B cell (primary cell): Measurements from ENCODE around the gene CHCHD6. TPM values are rescaled to one million over a fixed set of nuclear protein-coding genes. Genes with fewer than 3 reads are reported as not detected.

Experiments
- ATAC-seq: fragments of 200-7000 bp; cut with Tn5 transposase; one replicate; pipeline ENCODE4 v1.10.0; 2021; ENCODE audit warnings: low read depth, mild to moderate bottlenecking, moderate number of reproducible peaks, moderate library complexity
- CTCF ChIA-PET: fragments of 350-600 bp; sonication (Branson Sonifier 250); formaldehyde crosslinking; loops from one replicate; lab custom pipeline; 2021; ENCODE audit warnings: antibody characterized with exemption, inconsistent platforms; lab: Charles Lee
- POLR2A ChIA-PET: fragments of 350-600 bp; sonication (Branson Sonifier 250); formaldehyde crosslinking; loops from one replicate; lab custom pipeline; 2021; ENCODE audit warnings: antibody characterized with exemption; lab: Charles Lee
- DNase-seq: peaks from one replicate; pipeline ENCODE4 v3.0.0; 2013
- H2AFZ ChIP-seq: 2 replicates; pipeline ENCODE4 v1.6.1; 2012; ENCODE audit warnings: mild to moderate bottlenecking, low read depth, low read length; ENCODE audit not compliant: insufficient read depth, poor library complexity, severe bottlenecking
- H3K27ac ChIP-seq, 2 donors: 1 replicate in 1 of 2; 2 replicates in 1 of 2; pipeline ENCODE4 v1.5.1; 2012 to 2013; ENCODE audit warnings: low read length in 2 of 2, mild to moderate bottlenecking in 2 of 2, moderate library complexity in 1 of 2
- H3K27me3 ChIP-seq, 4 experiments: fragments of 200-600 bp in 1 of 4; sonication (generic) in 1 of 4; replicated peaks in 1 of 4; 1 replicate in 2 of 4; 2 replicates in 2 of 4; pipeline versions ENCODE4 v1.6.1 to v1.7.0; 2013 to 2016; ENCODE audit warnings: low read length in 3 of 4, mild to moderate bottlenecking in 2 of 4, mixed read lengths in 1 of 4, moderate library complexity in 1 of 4; ENCODE audit not compliant: insufficient read depth in 4 of 4, control insufficient read depth in 3 of 4; ENCODE audit errors: control extremely low read depth in 1 of 4
- H3K36me3 ChIP-seq, 2 experiments: replicated peaks in 1 of 2; 1 replicate in 1 of 2; 2 replicates in 1 of 2; pipeline versions ENCODE4 v1.6.1 to v1.7.1; 2013; ENCODE audit warnings: low read length in 1 of 2; ENCODE audit not compliant: insufficient read depth in 2 of 2, control insufficient read depth in 1 of 2; ENCODE audit errors: control extremely low read depth in 1 of 2, extremely low read depth in 1 of 2
- H3K4me1 ChIP-seq, 2 donors: fragments of 200-600 bp in 1 of 2; sonication (generic) in 1 of 2; 1 replicate in 1 of 2; 2 replicates in 1 of 2; pipeline versions ENCODE4 v1.5.1 to v1.6.1; 2013 to 2017; ENCODE audit warnings: low read length in 2 of 2; ENCODE audit not compliant: control insufficient read depth in 2 of 2, insufficient read depth in 2 of 2
- H3K4me2 ChIP-seq: replicated peaks from 2 replicates; pipeline ENCODE3; 2012; ENCODE audit warnings: mild to moderate bottlenecking, low read depth, low read length; ENCODE audit not compliant: poor library complexity, severe bottlenecking
- H3K4me3 ChIP-seq, 5 experiments: fragments of 200-600 bp in 1 of 5; sonication (generic) in 1 of 5; 1 replicate in 3 of 5; 2 replicates in 2 of 5; pipeline versions ENCODE4 v1.5.1 to v1.7.0; 2011 to 2016; ENCODE audit warnings: low read length in 4 of 5, mild to moderate bottlenecking in 4 of 5, low read depth in 2 of 5, control low read depth in 1 of 5, moderate library complexity in 1 of 5; ENCODE audit not compliant: insufficient read depth in 1 of 5; ENCODE audit errors: control extremely low read depth in 1 of 5, extremely low read depth in 1 of 5
- H3K79me2 ChIP-seq: fragments of 200-600 bp; sonication (generic); one replicate; pipeline ENCODE4 v1.6.0; 2016; ENCODE audit warnings: low read length; ENCODE audit not compliant: control insufficient read depth, insufficient read depth
- H3K9ac ChIP-seq: fragments of 200-600 bp; sonication (generic); 2 replicates; pipeline ENCODE4 v1.6.1; 2017; ENCODE audit warnings: mild to moderate bottlenecking, low read length, moderate library complexity
- H3K9me3 ChIP-seq, 3 donors: one replicate each; pipeline versions ENCODE4 v1.6.1 to v1.7.1; 2013; ENCODE audit warnings: low read length in 2 of 3; ENCODE audit not compliant: control insufficient read depth in 2 of 3, insufficient read depth in 1 of 3; ENCODE audit errors: control extremely low read depth in 1 of 3
- H4K20me1 ChIP-seq: 2 replicates; pipeline ENCODE4 v1.6.0; 2012; ENCODE audit warnings: mild to moderate bottlenecking, low read length; ENCODE audit not compliant: insufficient read depth, control insufficient read depth, poor library complexity, severe bottlenecking
- H3K27ac Mint-ChIP-seq: one replicate; pipeline ENCODE4 v1.8.0; 2021; ENCODE audit warnings: mixed read lengths
- H3K27me3 Mint-ChIP-seq: one replicate; pipeline ENCODE4 v1.8.0; 2021; ENCODE audit warnings: mixed read lengths
- H3K4me1 Mint-ChIP-seq: one replicate; pipeline ENCODE4 v1.8.0; 2021; ENCODE audit warnings: mixed read lengths
- H3K4me3 Mint-ChIP-seq: one replicate; pipeline ENCODE4 v1.8.0; 2021; ENCODE audit warnings: mixed read lengths
- H3K9me3 Mint-ChIP-seq: one replicate; pipeline ENCODE4 v1.8.0; 2022; ENCODE audit warnings: mixed read lengths; ENCODE audit not compliant: insufficient read depth
- CTCF ChIP-seq: fragments of 200-600 bp; IDR thresholded peaks from one replicate; pipeline ENCODE4 v1.8.0; 2022; ENCODE audit warnings: antibody characterized with exemption, mild to moderate bottlenecking
- EZH2 ChIP-seq: IDR thresholded peaks from 2 replicates; pipeline ENCODE4 v1.6.1; 2012; ENCODE audit warnings: borderline replicate concordance, low read depth, mild to moderate bottlenecking, moderate library complexity, low read length; ENCODE audit not compliant: insufficient read depth, poor library complexity, severe bottlenecking
- WGBS: methylation state at CpG from one replicate; pipeline ENCODE4 v1.1.5; 2013; ENCODE audit warnings: missing lambda C conversion rate; ENCODE audit not compliant: insufficient coverage; 5-methylcytosine and 5-hydroxymethylcytosine counted together
- intact Hi-C: fragments of 100-400 bp; cut with micrococcal nuclease; formaldehyde crosslinking; loops from one replicate; pipeline ENCODE4 v1.10.0; 2022
- polyA plus RNA-seq: library from polyadenylated mRNA; depleted of rRNA; stranded (reverse); fragments of >200 nt; gene quantifications from 2 replicates; pipeline ENCODE4 v1.2.3, GENCODE V29; 2012
- total RNA-seq, 2 donors: library from RNA; stranded (reverse); fragments of 120-200 nt in 1 of 2; gene quantifications; 1 replicate in 1 of 2; 2 replicates in 1 of 2; pipeline versions ENCODE4 v1.2.3 to v1.2.4, GENCODE V29; 2013 to 2022

CHCHD6 gene
- total and polyA plus RNA-seq, 2 donors (not counting 1 experiment from before 2014, with no cell fraction given): 8.0 to 13.5 TPM

GRCh38 chr3:126852511-126852910 is 148.5 kb downstream of the CHCHD6 start:
- ATAC-seq: no peak
- intact Hi-C loops: no loop called here
- H3K27ac Mint-ChIP-seq: no peak overlapping the region
- 97% methylated on average over 10 of the region's 10 CpGs for WGBS
- Histone ChIP-seq H3K27me3 (no peaks in the 10 kb centered on the region), H3K36me3 (no peaks in the 10 kb centered on the region), H3K27ac (no peak overlapping the region), H4K20me1 (no peaks in the 10 kb centered on the region), H3K4me1 (no peaks in the 10 kb centered on the region), H3K9ac (no peak overlapping the region), H3K4me3 (no peak overlapping the region), H3K79me2 (no peaks in the 10 kb centered on the region), H3K9me3 (no peaks in the 10 kb centered on the region), H3K4me2 (no peak overlapping the region), H2AFZ (no peak overlapping the region)
- DNase-seq: no peak
- ChIA-PET CTCF (interaction anchor here (0.8 kb wide), 1 partner anchor 110 kb away, joined by 3 read pairs; no protein-coding TSS in a partner anchor), POLR2A (no interaction called here)
- H3K4me3 Mint-ChIP-seq: no peak overlapping the region
- no peaks in the 10 kb centered on the region for H3K27me3 Mint-ChIP-seq
- no peaks in the 10 kb centered on the region for H3K9me3 Mint-ChIP-seq
- TF ChIP-seq EZH2: no peak
- TF ChIP-seq CTCF: no peak
- no peaks in the 10 kb centered on the region for H3K4me1 Mint-ChIP-seq

- H4K20me1 ChIP-seq: no peaks in the 10 kb centered on the region
- Mint-ChIP-seq H3K27me3 (no peaks in the 10 kb centered on the region), H3K4me3 (no peak overlapping the region), H3K27ac (no peak overlapping the region), H3K4me1 (no peaks in the 10 kb centered on the region), H3K9me3 (no peaks in the 10 kb centered on the region)
- CTCF ChIA-PET: interaction anchor here (0.7 kb wide), 1 partner anchor 74 kb away, joined by 3 read pairs; no protein-coding TSS in a partner anchor
- POLR2A ChIA-PET: no interaction called here
- DNase-seq (no peak), ATAC-seq (no peak)
- no CpG with 5 or more reads among the region's 5 CpGs for WGBS
- no peaks in the 10 kb centered on the region for H3K9me3 ChIP-seq
- H3K27me3 ChIP-seq: no peaks in the 10 kb centered on the region
- H3K4me2 ChIP-seq: no peak overlapping the region
- H3K4me1 ChIP-seq: no peaks in the 10 kb centered on the region
- H3K9ac ChIP-seq: no peak overlapping the region
- no peak overlapping the region for H3K27ac ChIP-seq
- TF ChIP-seq CTCF (no peak), EZH2 (no peak)
- H3K4me3 ChIP-seq: no peak overlapping the region
- no peaks in the 10 kb centered on the region for H3K79me2 ChIP-seq
- H2AFZ ChIP-seq: no peak overlapping the region
- intact Hi-C loops: no loop called here
- no peaks in the 10 kb centered on the region for H3K36me3 ChIP-seq
Measured at GRCh38 chr3:126854666-126855065, 150.6 kb downstream of the CHCHD6 start.
